Measurements from ENCODE around the gene WDFY3.

The WDFY3 gene

GRCh38 chr4:84877051-84877833 lies 89.2 kb downstream of the WDFY3 start:
- no peak for TF ChIP-seq CTCF (IDR thresholded peaks at IDR 0.05; ENCODE audit: low read depth, low read length)
- no peak overlapping the region for H3K4me3 ChIP-seq (ENCODE audit: low read depth, low read length)
- in situ Hi-C loops (cut with HindIII; ENCODE audit: low sequenced_read_pairs): no loop called here
- DNase-seq (ENCODE audit: low read depth, low spot score): peak; percentile 38

- no peak overlapping the region for H3K4me3 ChIP-seq (ENCODE audit: low read depth, low read length)
- no peak for TF ChIP-seq CTCF (IDR thresholded peaks at IDR 0.05; ENCODE audit: low read depth, low read length)
- in situ Hi-C loops (cut with HindIII; ENCODE audit: low sequenced_read_pairs): no loop called here
- DNase-seq (ENCODE audit: low read depth, low spot score): no peak
These were observed 90.7 kb downstream of the WDFY3 start for GRCh38 chr4:84875636-84876371.

GRCh38 chr4:84874619-84875018 lies 91.9 kb downstream of the WDFY3 start:
- in situ Hi-C loops (cut with HindIII; ENCODE audit: low sequenced_read_pairs): no loop called here

GRCh38 chr4:84870398-84871163 lies 95.9 kb downstream of the WDFY3 start:
- TF ChIP-seq CTCF (IDR thresholded peaks at IDR 0.05; ENCODE audit: low read depth, low read length): no peak
- H3K4me3 ChIP-seq (ENCODE audit: low read depth, low read length): no peak overlapping the region
- peak; percentile 74 for DNase-seq (ENCODE audit: low read depth, low spot score)
- in situ Hi-C loops (cut with HindIII; ENCODE audit: low sequenced_read_pairs): no loop called here

More at GRCh38 chr4:84874619-84875018, 91.9 kb downstream of the WDFY3 start:
- TF ChIP-seq CTCF (IDR thresholded peaks at IDR 0.05; ENCODE audit: low read depth, low read length): no peak
- no peak overlapping the region for H3K4me3 ChIP-seq (ENCODE audit: low read depth, low read length)
- DNase-seq (ENCODE audit: low read depth, low spot score): no peak

- H3K4me3 ChIP-seq (ENCODE audit: low read depth, low read length): no peak overlapping the region
- in situ Hi-C loops (cut with HindIII; ENCODE audit: low sequenced_read_pairs): no loop called here
- DNase-seq (ENCODE audit: low read depth, low spot score): no peak
- no peak for TF ChIP-seq CTCF (IDR thresholded peaks at IDR 0.05; ENCODE audit: low read depth, low read length)
These were observed 100.2 kb downstream of the WDFY3 start for GRCh38 chr4:84866295-84866694.

- no peak overlapping the region for H3K4me3 ChIP-seq (ENCODE audit: low read depth, low read length)
- TF ChIP-seq CTCF (IDR thresholded peaks at IDR 0.05; ENCODE audit: low read depth, low read length): no peak
- in situ Hi-C loops (cut with HindIII; ENCODE audit: low sequenced_read_pairs): no loop called here
- no peak for DNase-seq (ENCODE audit: low read depth, low spot score)
These were observed 100.9 kb downstream of the WDFY3 start for GRCh38 chr4:84865600-84865999.
